ENCODE measurements around the gene CCNY. TPM values are rescaled to one million over a fixed set of nuclear protein-coding genes. Genes with fewer than 3 reads are reported as not detected.

CCNY gene
- total and polyA plus RNA-seq, 8 donors, result 5.8 to 99.6 (median 37.7) TPM

GRCh38 chr10:35567951-35568350 is 231.6 kb downstream of the CCNY start:
- DNase-seq, result no peak
- no peak for TF ChIP-seq EP300 (IDR thresholded peaks at IDR 0.05)
- no peak for TF ChIP-seq POLR2AphosphoS5 (IDR thresholded peaks at IDR 0.05)
- TF ChIP-seq CTCF (IDR thresholded peaks at IDR 0.05), result no peak
- no peak for TF ChIP-seq POLR2A (IDR thresholded peaks at IDR 0.05)
- WGBS, 5 donors, result 90 to 98% (median 94%) methylated on average over 6 of the region's 6 CpGs
- peaks cover 15 to 33% (median 25%) of the 10 kb centered on the region in 4 donors for H3K4me1 ChIP-seq
- H3K9me3 ChIP-seq, result no peaks in the 10 kb centered on the region
- no peak overlapping the region for H3K27ac ChIP-seq
- intact Hi-C loops (cut with DNase I; ENCODE audit: low total_unique reads), result loop anchor here (10.0 kb wide), 1 partner anchor 233 kb away; the partner anchor contains the start of gene CCNY
- H3K4me3 ChIP-seq, result no peak overlapping the region
- H3K36me3 ChIP-seq, result peaks cover 41 to 64% (median 61%) of the 10 kb centered on the region in 4 donors
- H3K27me3 ChIP-seq, result no peaks in the 10 kb centered on the region

- Histone ChIP-seq H3K9me3 (no peaks in the 10 kb centered on the region), H3K36me3 (peaks cover 41 to 69% (median 64%) of the 10 kb centered on the region in 4 donors), H3K4me3 (no peak overlapping the region), H3K27me3 (no peaks in the 10 kb centered on the region), H3K27ac (no peak overlapping the region), H3K4me1 (peaks cover 15 to 28% (median 22%) of the 10 kb centered on the region in 4 donors)
- intact Hi-C loops (cut with DNase I; ENCODE audit: low total_unique reads), result loop anchor here (10.0 kb wide), 1 partner anchor 234 kb away; the partner anchor contains the start of gene CCNY
- WGBS, 5 donors, result 89 to 97% (median 92%) methylated on average over 17 to 20 of the region's 20 CpGs
- DNase-seq, result no peak
- TF ChIP-seq POLR2A (IDR thresholded peaks at IDR 0.05) (no peak), CTCF (IDR thresholded peaks at IDR 0.05) (no peak), EP300 (IDR thresholded peaks at IDR 0.05) (no peak), POLR2AphosphoS5 (IDR thresholded peaks at IDR 0.05) (no peak)
Observed at GRCh38 chr10:35568483-35569015, 232.2 kb downstream of the CCNY start.

GRCh38 chr10:35569111-35569707 is 232.9 kb downstream of the CCNY start:
- 84 to 88% (median 86%) methylated on average over 19 of the region's 19 CpGs for whole genome bisulfite sequencing, 5 donors

GRCh38 chr10:35569836-35570235 is 233.5 kb downstream of the CCNY start:
- Histone ChIP-seq H3K27me3 (no peaks in the 10 kb centered on the region), H3K9me3 (no peaks in the 10 kb centered on the region), H3K36me3 (peaks cover 41 to 80% (median 74%) of the 10 kb centered on the region in 4 donors), H3K27ac (no peak overlapping the region), H3K4me1 (peaks cover 5 to 16% (median 13%) of the 10 kb centered on the region in 4 donors), H3K4me3 (no peak overlapping the region)
- intact Hi-C loops (cut with DNase I; ENCODE audit: low total_unique reads), result loop anchor here (10.0 kb wide), 1 partner anchor 235 kb away; the partner anchor contains the start of gene CCNY
- DNase-seq, result no peak
- TF ChIP-seq CTCF (IDR thresholded peaks at IDR 0.05), result no peak
- TF ChIP-seq EP300 (IDR thresholded peaks at IDR 0.05), result no peak
- no peak for TF ChIP-seq POLR2AphosphoS5 (IDR thresholded peaks at IDR 0.05)
- no peak for TF ChIP-seq POLR2A (IDR thresholded peaks at IDR 0.05)
- 84 to 96% (median 91%) methylated on average over 4 of the region's 4 CpGs for WGBS, 5 donors

More at GRCh38 chr10:35569111-35569707, 232.9 kb downstream of the CCNY start:
- DNase-seq, result no peak
- no peak overlapping the region for H3K27ac ChIP-seq
- peaks cover 11 to 22% (median 19%) of the 10 kb centered on the region in 4 donors for H3K4me1 ChIP-seq
- peaks cover 41 to 74% (median 68%) of the 10 kb centered on the region in 4 donors for H3K36me3 ChIP-seq
- intact Hi-C loops (cut with DNase I; ENCODE audit: low total_unique reads), result loop anchor here (10.0 kb wide), 1 partner anchor 234 kb away; the partner anchor contains the start of gene CCNY
- TF ChIP-seq POLR2A (IDR thresholded peaks at IDR 0.05) (no peak), EP300 (IDR thresholded peaks at IDR 0.05) (no peak), POLR2AphosphoS5 (IDR thresholded peaks at IDR 0.05) (no peak), CTCF (IDR thresholded peaks at IDR 0.05) (no peak)
- no peaks in the 10 kb centered on the region for H3K9me3 ChIP-seq
- no peaks in the 10 kb centered on the region for H3K27me3 ChIP-seq
- no peak overlapping the region for H3K4me3 ChIP-seq
